ENCODE data around the gene DYNLL2.

- no peak for TF ChIP-seq CTCF (IDR thresholded peaks at IDR 0.05)
- TF ChIP-seq POLR2A (IDR thresholded peaks at IDR 0.05), result no peak
Observed at GRCh38 chr17:58054641-58055040, 28.6 kb upstream of the DYNLL2 start.

Measured in tibial nerve (tissue), 3 donors.